Activated CD4-positive, alpha-beta T cell treated with anti-CD3 and anti-CD28 coated beads, Interleukin-10, Interleukin-2, amounts not matched to agents 100 ng/mL and 50 ng/mL, durations not matched to agents 16 hours and 8 hours (primary cell): ENCODE results near the gene TRIP13.

Experiments
- DNase-seq: peaks from one replicate; pipeline ENCODE4 v3.0.0-alpha.2; 2020

The TRIP13 gene

DNA sequence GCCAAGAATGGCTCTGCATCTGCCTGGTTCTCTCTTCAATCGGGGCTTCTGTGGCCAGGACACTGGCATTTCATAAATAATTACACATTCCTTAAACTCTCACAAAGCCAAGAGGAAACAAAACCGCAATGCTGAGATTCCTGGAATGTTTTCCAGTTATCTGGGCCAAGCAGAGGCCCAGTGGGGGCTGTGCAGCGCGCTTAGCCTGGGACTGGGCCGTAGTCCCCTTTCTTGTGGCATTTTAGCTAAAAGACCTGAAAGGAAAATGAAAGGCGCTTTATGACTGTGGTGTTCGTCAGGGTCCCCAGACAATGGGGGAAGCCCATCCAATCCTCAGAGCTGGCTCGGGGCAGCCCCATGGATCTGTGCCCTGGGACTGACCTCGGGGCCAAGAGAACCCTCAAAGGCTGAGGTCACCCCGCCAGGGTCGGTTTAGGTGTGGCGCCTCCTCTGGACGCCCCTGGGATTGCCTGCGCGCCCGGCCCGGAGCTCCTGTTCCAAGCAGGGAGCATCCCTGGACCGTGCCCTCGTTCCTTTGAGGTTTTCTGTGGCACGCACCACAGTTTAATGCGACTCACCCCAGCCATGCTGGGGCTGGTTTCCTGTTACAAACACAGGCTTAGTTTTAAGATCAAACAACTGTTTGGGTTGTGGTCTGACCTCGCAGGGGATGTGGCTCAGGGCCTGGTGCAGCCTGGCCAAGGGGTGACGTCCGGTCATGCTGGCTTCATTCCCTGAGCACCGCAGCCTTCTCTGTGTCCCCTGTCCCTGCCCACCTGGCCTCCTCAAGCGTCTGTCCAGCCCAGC, 64.5 kb downstream of the TRIP13 start:
- peak; percentile 55 for DNase-seq

DNA sequence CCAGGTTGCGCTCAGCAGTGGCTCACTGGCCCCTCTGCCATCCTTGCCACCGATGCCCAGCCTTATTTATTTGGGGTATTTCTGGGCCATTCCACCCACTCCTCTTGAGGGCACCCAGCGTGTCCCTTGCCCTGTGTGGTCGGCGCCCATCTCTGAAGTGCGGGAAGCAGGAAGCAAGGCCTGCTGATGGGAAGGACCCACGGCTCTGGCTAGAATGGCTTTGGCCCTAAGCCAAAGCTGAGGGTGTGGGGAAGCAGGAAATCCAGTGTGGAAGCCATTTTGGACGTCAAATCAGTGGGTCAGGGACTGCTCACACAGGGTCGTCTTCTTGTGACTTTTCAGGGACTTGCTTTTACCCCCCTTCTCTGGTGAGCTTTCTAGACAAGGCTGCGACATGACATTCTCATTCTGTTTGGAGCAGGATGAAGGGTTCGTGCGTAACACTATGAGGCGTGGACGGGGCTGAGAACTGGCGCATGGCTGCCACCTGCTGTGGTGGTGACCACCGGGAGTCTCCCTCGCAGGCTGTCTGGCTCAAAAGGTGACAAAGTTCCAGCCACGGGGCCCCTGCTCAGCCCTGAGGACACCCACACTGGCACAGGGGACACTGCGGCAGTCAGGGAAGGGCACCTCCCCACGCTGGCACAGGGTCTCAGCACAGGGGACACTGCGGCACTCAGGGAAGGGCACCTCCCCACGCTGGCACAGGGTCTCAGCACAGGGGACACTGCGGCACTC, 65.2 kb downstream of the TRIP13 start:
- no peak for DNase-seq

DNA sequence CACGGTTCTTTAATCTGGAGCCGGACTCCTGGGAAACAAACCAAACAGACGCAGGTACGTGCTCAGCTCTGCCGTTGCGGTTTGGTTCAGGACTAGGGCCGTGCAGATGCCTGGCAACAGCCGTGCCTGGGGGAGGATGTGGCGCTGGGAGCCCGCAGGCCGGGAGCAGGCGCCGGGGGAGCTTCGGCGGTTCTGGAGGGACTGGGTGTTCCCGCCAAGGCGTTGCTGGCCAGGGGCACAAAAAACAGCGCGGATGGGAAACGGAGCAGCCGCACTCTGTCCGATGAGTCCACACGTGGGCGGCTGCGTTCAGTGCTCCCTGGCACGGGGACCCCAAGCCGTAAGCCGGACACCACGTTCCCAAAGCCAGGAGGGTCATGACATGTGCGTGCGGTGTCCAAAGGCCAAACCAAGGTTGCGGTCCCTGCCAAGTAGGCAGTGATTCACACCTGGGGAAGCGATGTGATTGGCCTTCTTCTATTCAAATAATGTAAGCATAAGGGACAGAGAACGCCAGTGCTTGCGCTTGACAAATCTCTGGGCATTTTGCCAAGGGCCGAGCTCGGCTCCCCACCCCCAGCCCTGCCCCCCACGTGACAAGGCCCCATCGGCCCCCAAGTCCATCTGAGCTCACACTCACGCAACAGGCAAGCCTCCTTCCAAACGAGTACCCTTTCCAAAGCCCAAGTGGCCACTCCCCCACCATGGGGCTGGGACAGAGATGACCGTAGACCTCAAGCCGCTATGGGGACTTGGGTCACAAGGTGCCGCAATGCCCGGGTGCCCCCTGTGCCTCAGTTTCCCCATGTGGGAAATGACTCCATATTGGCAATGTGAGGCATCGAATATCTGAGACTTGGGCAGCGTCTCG, 66.3 kb downstream of the TRIP13 start:
- no peak for DNase-seq

DNA sequence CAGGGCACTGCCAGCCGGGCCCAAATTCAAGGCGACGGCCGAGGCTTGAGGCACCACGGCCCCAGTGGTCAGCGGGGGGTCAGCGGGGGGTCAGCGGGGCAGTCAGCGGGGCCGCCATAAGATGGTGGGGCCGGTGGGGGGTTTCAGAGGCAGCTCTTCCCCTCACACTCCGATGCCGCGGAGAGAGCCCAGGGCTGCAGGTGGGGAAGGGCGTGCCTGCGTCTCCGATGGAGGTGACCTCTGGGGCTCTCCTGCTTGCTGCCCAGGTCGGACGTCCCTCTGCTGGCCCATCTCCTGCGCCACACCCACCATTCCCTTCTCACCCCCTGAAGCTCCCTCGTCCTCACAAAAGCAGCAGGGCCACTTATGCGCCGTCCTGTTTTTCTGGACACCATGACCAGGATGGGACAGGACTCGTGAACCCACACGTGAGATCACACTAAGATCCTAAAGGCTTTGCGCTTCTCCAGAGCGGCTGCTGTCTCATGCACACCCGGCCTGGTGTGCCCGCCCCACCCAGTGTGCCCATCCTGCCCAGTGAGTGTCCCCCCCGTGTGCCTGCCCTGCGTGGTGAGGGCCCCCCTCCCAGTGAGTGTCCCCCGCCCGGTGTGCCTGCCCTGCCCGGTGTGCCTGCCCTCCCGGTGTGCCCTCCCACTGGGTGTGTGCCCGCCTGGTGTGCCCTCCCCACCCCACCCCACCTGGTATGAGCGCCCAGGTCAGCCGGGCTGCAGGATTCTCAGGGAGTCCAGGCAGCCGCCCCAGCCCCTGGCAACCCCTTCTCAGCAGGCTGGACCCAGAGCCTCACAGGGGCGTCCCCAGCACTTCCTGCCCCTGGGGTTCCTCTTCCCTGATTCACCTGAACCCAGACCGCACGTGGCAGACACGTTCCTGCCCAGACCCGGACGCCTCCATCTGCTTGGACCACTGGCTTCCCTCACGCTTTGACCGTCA, 67.2 kb downstream of the TRIP13 start:
- DNase-seq: no peak

DNA sequence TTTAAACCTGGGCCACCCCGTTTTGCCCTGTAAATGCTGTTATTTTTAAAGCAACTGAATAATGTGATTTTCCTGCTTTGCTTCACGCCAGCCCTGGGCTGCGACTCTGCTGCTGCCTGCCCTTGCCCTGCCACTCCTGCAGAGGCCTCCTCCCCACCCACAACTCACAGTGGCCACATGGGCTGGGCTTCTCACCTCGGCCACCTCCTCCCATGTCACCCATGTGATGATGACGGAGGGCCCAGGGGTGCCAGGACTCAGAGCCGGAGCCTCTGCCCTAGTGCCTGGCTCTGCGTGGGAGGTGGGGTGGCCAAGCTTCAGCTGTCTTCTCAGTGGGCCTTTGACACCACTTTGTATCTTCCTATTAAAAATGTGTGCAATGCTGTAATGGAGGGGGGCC, 67.9 kb downstream of the TRIP13 start:
- DNase-seq: no peak

DNA sequence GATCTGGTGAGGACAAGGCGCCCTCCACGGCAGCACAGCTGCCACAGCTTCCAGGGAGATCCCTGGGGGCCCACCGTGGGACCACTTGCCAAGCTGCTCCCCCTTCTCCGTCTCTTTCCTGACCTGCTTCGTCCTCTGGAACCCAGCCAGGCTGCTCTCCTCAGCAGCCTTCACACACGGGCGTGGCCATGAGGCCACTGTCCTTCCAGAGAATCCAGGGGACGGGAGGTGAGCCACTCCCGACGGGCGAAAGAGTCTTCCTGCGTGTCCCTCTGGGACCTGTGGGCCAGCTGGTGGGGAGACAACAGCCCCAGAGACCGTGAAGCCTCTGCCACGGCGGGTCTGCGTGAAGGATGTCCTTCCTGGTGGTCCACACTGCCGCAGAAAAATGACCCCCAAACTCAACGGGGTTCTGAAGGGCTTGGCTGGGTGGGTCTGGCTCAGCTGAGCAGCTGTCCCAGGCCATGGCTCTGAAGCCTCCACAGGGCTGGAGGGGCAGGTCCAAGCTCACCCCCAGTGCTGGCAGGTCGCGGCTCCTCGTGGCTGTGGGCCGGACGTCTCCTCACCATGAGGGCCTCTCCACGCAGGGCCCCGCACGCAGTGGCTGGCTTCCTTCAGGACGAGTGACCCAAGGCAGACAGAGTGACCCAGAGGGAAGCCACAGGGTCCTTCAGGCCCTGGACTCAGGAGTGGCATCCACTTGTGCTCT, 68.5 kb downstream of the TRIP13 start:
- DNase-seq: no peak

DNA sequence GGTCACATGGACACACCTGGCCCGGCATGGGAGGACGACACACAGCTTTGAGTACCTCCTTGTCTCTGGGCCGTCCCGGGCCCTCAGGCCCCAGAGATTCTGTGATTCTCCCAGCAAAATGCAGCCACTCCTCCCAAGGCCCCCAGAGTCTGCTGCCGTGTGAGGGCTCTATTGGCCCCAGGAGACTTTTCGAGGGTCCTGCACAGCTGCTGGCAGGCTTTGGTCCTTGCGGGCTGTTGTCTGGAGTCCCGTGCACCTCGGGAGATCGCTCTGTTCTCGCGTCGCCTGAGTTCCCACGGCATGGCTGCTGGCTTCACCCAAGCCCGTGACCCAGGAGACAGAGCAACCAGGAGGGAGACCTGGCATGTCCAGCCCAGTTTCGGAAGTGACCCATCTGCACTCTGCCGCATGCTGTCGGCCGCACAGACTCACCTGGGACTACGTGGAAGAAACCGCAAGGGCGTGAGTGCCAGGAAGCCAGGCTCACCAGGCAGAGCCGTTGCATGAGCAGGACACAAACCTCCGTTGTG, 69.1 kb downstream of the TRIP13 start:
- DNase-seq: no peak

DNA sequence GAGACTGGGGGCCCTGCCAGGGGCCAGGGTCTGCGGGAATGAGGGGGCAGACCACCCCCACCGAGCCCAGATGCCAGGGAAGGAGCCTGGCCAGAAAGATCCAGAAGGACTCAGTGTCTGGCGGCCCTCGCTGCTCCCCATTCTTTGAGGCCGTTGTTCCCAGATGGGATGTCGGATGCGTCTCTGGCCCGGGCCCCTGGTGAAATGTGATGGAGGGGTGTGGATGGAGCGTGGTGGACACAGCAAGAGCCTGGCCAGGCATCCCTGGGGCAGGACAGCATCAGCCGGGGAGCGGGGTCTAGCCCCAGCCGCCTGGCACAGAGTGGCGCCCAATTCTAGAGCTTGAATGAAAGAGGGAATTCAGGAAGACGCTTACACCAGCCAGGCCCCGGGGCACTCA, 69.7 kb downstream of the TRIP13 start:
- no peak for DNase-seq

DNA sequence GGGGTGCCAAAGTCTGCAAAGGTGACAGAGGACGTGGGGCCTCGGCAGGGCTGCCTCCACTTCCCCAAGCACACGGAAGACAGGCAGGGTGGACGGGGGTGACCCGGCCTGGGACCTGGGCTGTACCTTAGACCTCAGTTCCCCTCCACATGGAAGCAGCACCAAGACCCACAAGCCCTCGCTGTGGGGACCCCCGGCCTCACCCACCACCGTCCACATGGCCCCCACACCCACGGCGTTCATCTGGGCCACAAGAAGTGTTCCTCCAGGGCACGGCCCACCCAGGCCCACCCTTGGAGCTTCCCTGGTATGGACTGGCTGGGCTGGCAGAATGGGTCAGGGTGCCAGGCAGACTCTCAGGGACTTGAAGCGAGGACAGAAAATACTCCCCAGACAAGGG, 70.1 kb downstream of the TRIP13 start:
- DNase-seq: no peak

DNA sequence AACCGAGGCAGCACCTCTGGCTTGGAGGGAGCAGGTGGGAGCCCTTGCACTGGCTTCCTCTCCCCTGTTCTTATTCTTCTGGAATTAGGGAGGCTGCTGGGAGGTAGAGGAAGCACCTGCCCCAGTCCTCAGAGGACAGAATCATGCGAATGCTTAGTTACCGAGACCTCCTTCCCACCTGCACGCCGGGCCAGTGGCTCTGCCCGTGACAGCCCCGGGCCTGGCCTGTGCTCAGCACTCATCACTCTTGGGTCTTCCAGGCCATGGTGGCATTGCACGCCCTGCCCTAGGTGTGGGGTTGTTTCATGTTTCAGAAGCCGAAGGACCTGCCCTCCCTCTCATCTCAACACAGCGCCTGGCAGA, 70.6 kb downstream of the TRIP13 start:
- no peak for DNase-seq

DNA sequence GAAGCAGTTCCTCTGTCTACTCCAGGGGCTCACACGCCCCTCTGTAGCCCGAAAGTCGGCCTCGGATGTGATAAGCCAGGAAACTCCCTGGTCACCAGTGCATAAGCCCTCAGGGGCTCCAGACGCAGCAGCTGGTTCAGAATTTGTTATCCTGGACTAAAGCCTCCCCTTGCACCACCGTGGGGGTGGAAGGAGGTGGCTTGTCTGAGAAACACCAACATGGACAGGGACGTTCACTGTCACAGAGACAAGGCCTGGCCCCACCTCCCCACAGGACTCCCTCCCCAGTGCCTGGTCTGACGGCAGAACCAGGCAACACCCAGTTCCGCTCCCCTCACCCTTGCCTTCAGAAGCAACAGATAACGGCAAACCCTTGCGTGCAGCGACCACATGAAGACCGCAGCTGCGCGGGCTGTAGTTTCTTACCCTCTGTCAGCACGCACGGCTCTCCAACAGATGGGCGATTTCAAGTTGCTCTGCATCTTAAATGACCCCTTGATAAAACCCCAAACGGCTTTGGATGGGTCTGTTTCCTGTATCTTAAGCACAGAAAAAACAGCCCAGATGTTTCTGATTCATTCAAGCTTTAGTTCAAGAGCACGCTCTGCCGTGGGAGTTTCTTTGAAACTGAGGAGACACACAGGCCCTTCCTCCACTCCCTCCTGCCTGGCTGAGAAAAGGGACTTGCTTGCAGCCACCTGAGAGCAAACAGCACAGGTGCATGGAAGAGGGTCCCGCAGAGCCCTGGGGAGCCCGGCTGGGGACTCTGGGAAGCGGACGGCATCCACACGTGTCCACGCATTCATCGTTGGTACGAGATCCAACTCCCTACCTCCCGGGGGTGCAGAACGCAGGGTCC, 71.2 kb downstream of the TRIP13 start:
- DNase-seq: peak; percentile 74

DNA sequence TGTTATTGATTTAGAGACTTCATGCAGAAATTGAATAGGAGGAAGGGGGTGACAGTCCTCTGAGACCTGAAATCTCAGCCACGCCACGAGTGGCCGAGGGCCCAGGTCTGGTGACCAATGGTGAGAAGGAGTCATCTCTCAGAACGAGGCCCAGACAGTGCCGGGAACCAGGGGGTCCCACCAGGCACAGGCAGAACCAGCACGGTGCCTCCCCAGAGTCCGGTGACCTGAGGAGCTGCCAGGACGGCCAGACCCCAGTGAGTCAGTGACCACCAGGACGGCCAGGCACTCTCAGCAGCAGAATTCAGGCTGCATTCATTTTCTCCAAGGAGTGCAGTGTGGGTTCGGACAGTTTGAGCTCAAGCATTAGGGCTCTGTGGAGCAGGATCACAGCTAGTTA, 72.1 kb downstream of the TRIP13 start:
- no peak for DNase-seq

DNA sequence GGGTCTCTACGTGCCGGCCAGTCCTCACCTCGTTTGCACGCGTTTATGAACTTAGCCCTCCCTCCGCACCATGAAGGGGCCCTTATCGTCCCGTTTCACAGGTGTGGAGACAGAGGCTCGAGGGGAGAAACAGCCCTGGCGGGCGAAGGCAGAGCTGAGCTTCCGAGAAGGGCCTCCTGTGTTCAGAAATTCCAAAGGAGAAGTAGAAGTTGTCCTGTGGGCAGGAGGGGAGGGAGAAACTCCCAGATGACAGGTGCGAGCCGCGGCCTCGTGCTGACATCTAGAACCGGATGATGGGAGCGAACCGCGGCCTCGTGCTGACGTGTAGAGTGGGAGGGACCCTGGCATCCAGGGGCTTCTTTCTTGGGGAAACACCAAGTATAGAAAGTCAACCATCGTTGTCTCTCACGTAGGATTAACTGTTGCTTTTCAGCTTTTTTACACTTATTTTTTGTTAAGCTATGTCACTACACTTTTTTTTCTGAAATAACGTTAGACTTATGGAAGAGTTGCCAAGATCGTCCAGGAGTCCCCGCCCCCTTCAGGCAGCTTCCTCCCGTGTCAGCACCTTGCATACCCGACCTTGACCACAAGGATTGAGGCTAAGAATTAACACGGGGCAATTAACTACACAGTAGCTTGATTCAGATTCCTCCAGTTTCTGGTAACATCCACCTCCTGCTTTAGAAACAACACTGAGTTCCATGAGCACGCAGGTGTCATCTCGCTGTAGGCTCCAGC, 73.1 kb downstream of the TRIP13 start:
- no peak for DNase-seq

DNA sequence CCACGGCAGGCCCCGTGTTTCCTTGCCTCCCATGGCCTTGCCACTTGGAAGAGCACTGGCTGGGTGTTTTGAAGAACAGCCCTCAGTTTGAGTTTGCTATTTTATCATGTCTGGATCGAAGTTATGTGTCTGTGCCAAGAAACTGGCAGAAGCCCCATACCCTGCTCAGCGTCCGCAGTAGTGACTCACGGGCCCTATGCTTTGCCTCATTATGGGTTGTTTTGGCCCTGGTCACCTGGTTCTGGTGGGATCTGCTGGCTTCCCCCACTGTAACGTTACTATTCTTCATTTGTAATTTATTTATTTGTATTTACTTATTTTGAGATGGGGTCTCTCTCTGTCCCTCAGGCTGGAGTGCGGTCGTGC, 73.6 kb downstream of the TRIP13 start:
- DNase-seq: no peak

DNA sequence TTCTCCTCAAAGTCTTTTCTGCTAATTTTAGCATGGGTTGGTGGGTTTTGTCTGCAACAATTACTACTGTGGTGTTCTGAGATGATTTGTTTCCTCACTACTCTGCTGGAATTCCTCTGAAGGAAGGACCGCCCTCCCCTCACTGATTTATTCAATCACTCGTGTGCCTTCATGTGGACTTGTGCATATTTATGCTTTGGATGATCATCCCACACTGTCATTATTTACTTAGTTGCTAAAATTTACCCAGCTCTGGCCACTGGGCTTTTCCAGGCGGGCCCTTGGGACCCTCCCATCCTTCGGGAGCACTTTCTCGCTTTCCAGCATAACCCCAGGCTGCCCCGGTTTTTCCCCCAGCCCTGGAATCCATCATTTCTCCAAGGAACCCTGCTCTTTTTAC, 74.3 kb downstream of the TRIP13 start:
- no peak for DNase-seq
